Pancreas (tissue), 10 donors: ENCODE measurements around the gene TAF6L. TPM values are rescaled to one million over a fixed set of nuclear protein-coding genes. Genes with fewer than 3 reads are reported as not detected.

Experiments
- ATAC-seq, 4 donors: fragments of 200-7000 bp; cut with Tn5 transposase; one replicate each; pipeline versions ENCODE4 v1.8.0 to v1.9.1; 2020; ENCODE audit warnings: mild to moderate bottlenecking in 4 of 4, moderate library complexity in 4 of 4
- DNase-seq, 6 donors: peaks; one replicate each; pipeline ENCODE4 v3.0.0-alpha.2; 2020
- FAIRE-seq: peaks from 2 replicates; lab custom pipeline; 2012; peaks lifted over from hg19 to GRCh38; lab: Jason Lieb, UNC
- H3K27ac ChIP-seq, 4 donors: fragments of 200-600 bp; sonication (generic); 1 replicate in 3 of 4; 2 replicates in 1 of 4; pipeline versions ENCODE4 v1.5.0 to v1.8.0; 2020
- H3K27me3 ChIP-seq, 4 donors: fragments of 200-600 bp; one replicate each; pipeline ENCODE4 v1.8.0; 2021
- H3K36me3 ChIP-seq, 3 donors: fragments of 200-600 bp; sonication (generic) in 1 of 3; one replicate each; pipeline versions ENCODE4 v1.5.0 to v1.8.0; 2020 to 2021
- H3K4me1 ChIP-seq, 3 donors: fragments of 200-600 bp; one replicate each; pipeline ENCODE4 v1.8.0; 2021
- H3K4me3 ChIP-seq, 4 donors: fragments of 200-600 bp; sonication (generic) in 2 of 4; one replicate each; pipeline versions ENCODE4 v1.5.0 to v1.8.0; 2020 to 2021
- H3K9me3 ChIP-seq, 4 donors: fragments of 200-600 bp; one replicate each; pipeline ENCODE4 v1.8.0; 2021
- WGBS, 2 donors: extraction: QIAGEN DNeasy Blood & Tissue Kit; methylation state at CpG; one replicate each; pipeline ENCODE4 v1.1.7; 2013; 5-methylcytosine and 5-hydroxymethylcytosine counted together
- intact Hi-C, 3 donors: fragments of 100-400 bp; cut with DNase I; formaldehyde crosslinking; loops; one replicate each; pipeline versions ENCODE4 v1.11.1 to v1.14.2; 2022
- polyA plus RNA-seq, 2 donors: library from polyadenylated mRNA; stranded (reverse); fragments of 200-250 nt; gene quantifications; one replicate each; pipeline ENCODE4 v1.2.3, GENCODE V29; 2013
- total RNA-seq, 6 donors: library from RNA; stranded (reverse); fragmentation: NEBNext Ultra II Directional in 4 of 6; extraction: Animal tissue kit (Norgen Biotek cat#: 25700) in 4 of 6; gene quantifications; one replicate each; pipeline versions ENCODE4 v1.2.1 to v1.2.4, GENCODE V29; 2021 to 2023
- TF ChIP-seq, protein P1 (sequence below), 4 donors: fragments of 200-600 bp; sonication (generic) in 3 of 4; IDR thresholded peaks; one replicate each; pipeline versions ENCODE4 v1.5.0 to v1.8.0; 2021; ENCODE audit warnings: antibody characterized with exemption in 4 of 4
- donor health status: healthy with polysubstance abuse.
- donor health status: DM: no; HTN: no; CAD: no; lungs with moderate emphysema.
- donor health status: DM: no; HTN: no; CAD: no.
- donor health status: control.
- donor health status: control.
- donor health status: Bipolar disorder and iron deficiency.
- donor health status: DM: yes; HTN: yes; CAD: no.
- donor health status: DM: no; HTN: no; CAD: no.
- donor health status: DM: no; HTN: no; CAD: no.
- donor health status: DM: yes; HTN: yes; CAD: no.

The TAF6L gene
- total and polyA plus RNA-seq, 8 donors, result 9.3 to 53.5 (median 14.5) TPM

DNA sequence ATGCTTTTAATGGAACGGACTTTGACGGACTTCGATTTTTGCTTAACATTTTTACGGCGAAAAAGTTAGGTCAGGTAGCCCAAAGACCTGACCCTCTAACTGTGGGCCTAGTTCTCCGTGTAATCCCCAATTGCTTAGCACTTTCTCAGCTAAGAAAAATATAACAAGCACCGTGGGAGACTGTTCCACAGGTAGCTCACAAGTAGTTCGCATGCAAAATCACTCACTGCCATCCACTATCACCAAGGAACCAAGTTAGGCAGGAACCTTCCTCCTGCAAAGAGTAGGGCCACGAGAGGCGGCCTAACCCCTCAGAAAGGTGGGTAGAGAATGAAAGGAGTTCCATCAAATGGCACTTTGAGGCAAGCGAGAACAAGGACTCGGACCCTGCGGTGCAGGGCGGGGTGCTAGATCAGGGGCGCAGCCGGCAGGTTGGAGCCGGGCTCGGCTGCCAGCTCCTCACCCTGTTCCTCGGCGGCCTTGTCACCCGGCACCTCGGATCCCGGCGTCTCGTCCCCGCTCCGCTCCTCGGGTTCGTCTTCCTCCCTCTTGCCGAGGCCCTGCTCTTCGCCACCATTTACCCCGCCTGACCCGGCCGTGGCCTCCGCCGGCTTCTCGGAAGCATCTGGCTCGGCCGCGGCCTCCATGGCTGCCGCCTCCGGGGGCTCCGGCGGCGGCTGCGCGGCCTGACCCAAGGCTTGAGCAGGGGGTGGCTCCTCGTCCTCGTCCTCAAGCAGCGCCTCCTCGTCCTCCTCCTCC, 44.9 kb upstream of the TAF6L start:
- H3K36me3 ChIP-seq, result peaks cover 5 to 27% (median 27%) of the 10 kb centered on the region in 3 donors
- no peaks in the 10 kb centered on the region for H3K9me3 ChIP-seq
- 0% methylated on average over 40 to 51 of the region's 51 CpGs for WGBS, 2 donors
- FAIRE-seq (no peak), ATAC-seq (no peak), DNase-seq (peak in 3 of 6 donors; percentile 38 to 82 (median 47))
- H3K4me1 ChIP-seq, result peaks cover 9 to 27% (median 20%) of the 10 kb centered on the region in 3 donors
- no peaks in the 10 kb centered on the region for H3K27me3 ChIP-seq
- intact Hi-C loops, result no loop called here
- H3K27ac ChIP-seq, result peak overlapping the region; percentile 88 to 93 (median 92)
- TF ChIP-seq, protein P1, sequence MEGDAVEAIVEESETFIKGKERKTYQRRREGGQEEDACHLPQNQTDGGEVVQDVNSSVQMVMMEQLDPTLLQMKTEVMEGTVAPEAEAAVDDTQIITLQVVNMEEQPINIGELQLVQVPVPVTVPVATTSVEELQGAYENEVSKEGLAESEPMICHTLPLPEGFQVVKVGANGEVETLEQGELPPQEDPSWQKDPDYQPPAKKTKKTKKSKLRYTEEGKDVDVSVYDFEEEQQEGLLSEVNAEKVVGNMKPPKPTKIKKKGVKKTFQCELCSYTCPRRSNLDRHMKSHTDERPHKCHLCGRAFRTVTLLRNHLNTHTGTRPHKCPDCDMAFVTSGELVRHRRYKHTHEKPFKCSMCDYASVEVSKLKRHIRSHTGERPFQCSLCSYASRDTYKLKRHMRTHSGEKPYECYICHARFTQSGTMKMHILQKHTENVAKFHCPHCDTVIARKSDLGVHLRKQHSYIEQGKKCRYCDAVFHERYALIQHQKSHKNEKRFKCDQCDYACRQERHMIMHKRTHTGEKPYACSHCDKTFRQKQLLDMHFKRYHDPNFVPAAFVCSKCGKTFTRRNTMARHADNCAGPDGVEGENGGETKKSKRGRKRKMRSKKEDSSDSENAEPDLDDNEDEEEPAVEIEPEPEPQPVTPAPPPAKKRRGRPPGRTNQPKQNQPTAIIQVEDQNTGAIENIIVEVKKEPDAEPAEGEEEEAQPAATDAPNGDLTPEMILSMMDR (IDR thresholded peaks at IDR 0.05), result no peak
- H3K4me3 ChIP-seq, result peak overlapping the region; percentile 68 to 92 (median 88)

DNA sequence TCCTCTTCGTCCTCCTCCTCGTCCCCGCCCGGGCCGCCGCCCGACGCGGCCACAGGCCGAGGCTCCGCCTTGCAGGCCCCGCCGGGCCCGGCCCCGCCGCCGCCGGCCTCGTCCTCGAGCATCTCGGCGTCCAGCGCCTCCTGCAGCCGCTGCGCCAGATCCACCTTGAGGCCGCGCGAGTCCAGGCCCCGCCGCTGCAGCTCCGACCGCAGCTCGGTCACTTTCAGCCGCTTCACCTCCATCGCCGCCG, 44.4 kb upstream of the TAF6L start:
- 1% methylated on average over 23 to 37 of the region's 37 CpGs for WGBS, 2 donors
- FAIRE-seq, result no peak
- no peak for DNase-seq
- Histone ChIP-seq H3K27ac (peak overlapping the region; percentile 88 to 93 (median 92)), H3K27me3 (no peaks in the 10 kb centered on the region), H3K4me3 (peak overlapping the region; percentile 68 to 92 (median 88)), H3K4me1 (peaks cover 9 to 27% (median 20%) of the 10 kb centered on the region in 3 donors), H3K9me3 (no peaks in the 10 kb centered on the region), H3K36me3 (peaks cover 5 to 22% (median 21%) of the 10 kb centered on the region in 3 donors)
- peak in 2 of 4 donors; percentile 3 to 17 for ATAC-seq
- TF ChIP-seq, protein P1 (IDR thresholded peaks at IDR 0.05), result no peak
- intact Hi-C loops, result no loop called here

DNA sequence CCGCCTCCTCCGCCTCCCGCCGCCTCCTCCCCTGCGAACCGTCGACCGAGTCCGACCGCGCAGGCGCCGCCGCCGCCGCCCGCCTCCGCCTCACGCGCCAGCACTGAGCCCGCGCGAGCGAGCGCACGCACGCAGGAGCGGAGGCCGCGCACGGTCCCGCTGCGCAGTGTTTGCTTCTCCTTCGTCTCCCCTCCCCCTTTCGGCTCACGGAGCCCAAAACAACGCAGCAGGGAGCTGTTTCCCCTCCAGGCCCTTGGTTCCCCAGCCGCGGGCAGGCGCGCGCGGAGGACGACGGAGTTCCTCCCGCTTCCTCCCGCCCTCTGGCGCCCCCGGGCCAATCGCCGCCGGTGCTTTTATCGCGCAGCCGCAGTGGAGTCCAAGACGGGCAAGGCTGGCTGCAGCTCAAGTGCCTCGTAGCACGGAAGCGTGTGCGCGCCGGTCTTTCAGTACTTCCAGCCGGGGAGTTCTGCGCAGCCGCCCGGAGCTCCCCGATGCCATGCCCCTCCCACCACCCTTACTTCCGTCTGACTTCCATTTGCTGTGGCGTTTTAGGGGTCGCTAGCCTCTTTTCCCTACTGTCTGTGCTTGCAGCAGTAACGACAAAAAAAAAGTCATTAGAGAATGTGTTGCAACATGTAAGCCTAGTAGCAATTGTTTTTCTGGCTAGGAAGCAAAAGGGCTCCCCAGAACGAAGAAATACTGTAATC, 43.9 kb upstream of the TAF6L start, which contains the start of gene HNRNPUL2:
TSS of gene HNRNPUL2 (minus strand) at position 293 of the 707 bp plus-strand sequence. CDS start 301 bp downstream, outside the sequence.
- H3K27ac ChIP-seq, result peak within 1 kb of the TSS; percentile 88 to 93 (median 92)
- peaks cover 9 to 27% (median 20%) of the 10 kb centered on the region in 3 donors for H3K4me1 ChIP-seq
- peaks cover 1 to 17% (median 17%) of the 10 kb centered on the region in 3 donors for H3K36me3 ChIP-seq
- WGBS, 2 donors, result 0% methylated on average over 50 to 72 of the region's 72 CpGs
- H3K27me3 ChIP-seq, result no peaks in the 10 kb centered on the region
- H3K4me3 ChIP-seq, result peak within 1 kb of the TSS; percentile 68 to 92 (median 88)
- intact Hi-C loops, result no loop called here
- H3K9me3 ChIP-seq, result no peaks in the 10 kb centered on the region
- TF ChIP-seq, protein P1 (IDR thresholded peaks at IDR 0.05), result no peak
- ATAC-seq (peak; percentile 86 to 93 (median 87)), DNase-seq (peak; percentile 97 to 99 (median 98)), FAIRE-seq (peak; percentile 47)

DNA sequence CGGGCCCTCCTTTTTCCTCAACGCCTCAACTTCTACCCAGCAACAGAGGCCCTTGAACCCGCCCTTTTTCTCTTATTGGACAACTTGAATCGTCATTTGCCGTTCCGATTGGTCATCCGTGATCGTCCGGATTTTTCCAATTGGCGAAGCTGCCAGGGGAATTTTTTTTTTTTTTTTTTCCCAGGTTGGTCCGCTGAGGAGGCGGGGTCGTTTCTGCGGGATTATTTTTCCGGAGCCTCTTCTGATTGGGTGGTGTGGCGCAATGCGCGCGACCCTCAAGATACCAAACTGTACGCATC, 43.4 kb upstream of the TAF6L start:
- 1% methylated on average over 20 of the region's 20 CpGs for WGBS, 2 donors
- Histone ChIP-seq H3K27me3 (no peaks in the 10 kb centered on the region), H3K4me3 (peak overlapping the region; percentile 68 to 92 (median 88)), H3K9me3 (no peaks in the 10 kb centered on the region), H3K27ac (peak overlapping the region; percentile 88 to 93 (median 92)), H3K36me3 (peaks cover 0 to 12% (median 12%) of the 10 kb centered on the region in 3 donors), H3K4me1 (peaks cover 9 to 27% (median 20%) of the 10 kb centered on the region in 3 donors)
- intact Hi-C loops, result no loop called here
- peak; percentile 78 to 89 (median 80) for ATAC-seq
- TF ChIP-seq, protein P1 (IDR thresholded peaks at IDR 0.05), result no peak
- FAIRE-seq, result peak; percentile 89
- DNase-seq, result peak in 4 of 6 donors; percentile 80 to 92 (median 88)
